HEK293 (cell line): ENCODE results near the gene EPHA2.
A peak's percentile ranks its signal among the peaks of the same experiment; 100 is the strongest.

Experiments
- BCL6B ChIP-seq: fragments of 450-650 bp; formaldehyde crosslinking; IDR thresholded peaks from 2 replicates; pipeline ENCODE4 v1.5.1; 2017; ENCODE audit warnings: missing biosample characterization, missing genetic modification characterization
- HOXC10 ChIP-seq: sonication (generic); formaldehyde crosslinking; IDR thresholded peaks from 2 replicates; pipeline ENCODE4 v1.8.1; 2023; ENCODE audit warnings: mild to moderate bottlenecking, missing genetic modification reagents
- KLF1 ChIP-seq: fragments of 450-650 bp; formaldehyde crosslinking; IDR thresholded peaks from 2 replicates; pipeline ENCODE4 v1.5.1; 2016; ENCODE audit warnings: missing biosample characterization, missing genetic modification characterization
- OSR2 ChIP-seq: fragments of 450-650 bp; formaldehyde crosslinking; IDR thresholded peaks from 2 replicates; pipeline ENCODE4 v1.5.1; 2016; ENCODE audit warnings: missing biosample characterization, missing genetic modification characterization
- PATZ1 ChIP-seq: fragments of 450-650 bp; formaldehyde crosslinking; IDR thresholded peaks from 2 replicates; pipeline ENCODE4 v1.5.1; 2016; ENCODE audit warnings: missing biosample characterization, missing genetic modification characterization
- REST ChIP-seq: fragments of 450-650 bp; formaldehyde crosslinking; IDR thresholded peaks from 2 replicates; pipeline ENCODE4 v1.5.1; 2016; ENCODE audit warnings: missing biosample characterization, missing genetic modification characterization
- SP2 ChIP-seq: fragments of 450-650 bp; formaldehyde crosslinking; IDR thresholded peaks from 2 replicates; pipeline ENCODE4 v1.5.1; 2016; ENCODE audit warnings: missing biosample characterization, missing genetic modification characterization
- SP3 ChIP-seq: fragments of 450-650 bp; formaldehyde crosslinking; IDR thresholded peaks from 2 replicates; pipeline ENCODE4 v1.5.1; 2016; ENCODE audit warnings: missing biosample characterization, missing genetic modification characterization
- ZBTB7A ChIP-seq: fragments of 450-650 bp; formaldehyde crosslinking; IDR thresholded peaks from 2 replicates; pipeline ENCODE4 v1.5.1; 2016; ENCODE audit warnings: low read depth, missing biosample characterization, missing genetic modification characterization
- ZNF121 ChIP-seq: fragments of 450-650 bp; formaldehyde crosslinking; IDR thresholded peaks from 2 replicates; pipeline ENCODE4 v1.5.1; 2016; ENCODE audit warnings: missing biosample characterization, missing genetic modification characterization
- ZNF148 ChIP-seq: fragments of 450-650 bp; formaldehyde crosslinking; IDR thresholded peaks from 2 replicates; pipeline ENCODE4 v1.5.0; 2017; ENCODE audit warnings: missing biosample characterization, missing genetic modification characterization, borderline replicate concordance
- ZNF184 ChIP-seq: fragments of 450-650 bp; IDR thresholded peaks from 2 replicates; pipeline ENCODE4 v1.5.1; 2018; ENCODE audit warnings: missing biosample characterization, mild to moderate bottlenecking, missing genetic modification characterization
- ZNF239 ChIP-seq: fragments of 450-650 bp; formaldehyde crosslinking; IDR thresholded peaks from 2 replicates; pipeline ENCODE4 v1.5.1; 2016; ENCODE audit warnings: missing biosample characterization, missing genetic modification characterization
- ZNF274 ChIP-seq, 2 experiments: fragments of 200-500 bp in 1 of 2; fragments of 450-650 bp in 1 of 2; sonication (Bioruptor generic) in 1 of 2; formaldehyde crosslinking in 1 of 2; IDR thresholded peaks; 2 replicates each; pipeline versions ENCODE4 v1.5.1 to v1.6.1; 2014 to 2016; ENCODE audit warnings: borderline replicate concordance in 1 of 2, inconsistent platforms in 1 of 2, low read length in 1 of 2, missing biosample characterization in 1 of 2, missing genetic modification characterization in 1 of 2
- ZNF354C ChIP-seq: fragments of 450-650 bp; formaldehyde crosslinking; IDR thresholded peaks from 2 replicates; pipeline ENCODE4 v1.5.1; 2016; ENCODE audit warnings: missing biosample characterization, missing genetic modification characterization, low read depth, borderline replicate concordance
- ZNF555 ChIP-seq: fragments of 450-650 bp; formaldehyde crosslinking; conservative IDR thresholded peaks from 2 replicates; pipeline ENCODE4 v1.5.1; 2017; ENCODE audit warnings: missing biosample characterization, mild to moderate bottlenecking, missing genetic modification characterization, inconsistent platforms
- ZNF580 ChIP-seq: fragments of 450-650 bp; formaldehyde crosslinking; IDR thresholded peaks from 2 replicates; pipeline ENCODE4 v1.5.1; 2016; ENCODE audit warnings: missing biosample characterization, missing genetic modification characterization
- ZNF600 ChIP-seq: fragments of 450-650 bp; formaldehyde crosslinking; IDR thresholded peaks from 2 replicates; pipeline ENCODE4 v1.5.1; 2016; ENCODE audit warnings: missing biosample characterization, missing genetic modification characterization
- ZNF626 ChIP-seq: fragments of 450-650 bp; sonication (Bioruptor Pico); formaldehyde crosslinking; IDR thresholded peaks from 2 replicates; pipeline ENCODE4 v1.5.1; 2018; ENCODE audit warnings: missing biosample characterization, missing genetic modification characterization, inconsistent platforms
- ZNF747 ChIP-seq: fragments of 450-650 bp; formaldehyde crosslinking; IDR thresholded peaks from 2 replicates; pipeline ENCODE4 v1.5.1; 2016; ENCODE audit warnings: missing biosample characterization, missing genetic modification characterization
- ZNF768 ChIP-seq: fragments of 450-650 bp; formaldehyde crosslinking; IDR thresholded peaks from 2 replicates; pipeline ENCODE4 v1.5.1; 2018; ENCODE audit warnings: missing biosample characterization, mild to moderate bottlenecking, missing genetic modification characterization
- ZNF785 ChIP-seq: fragments of 450-650 bp; formaldehyde crosslinking; IDR thresholded peaks from 2 replicates; pipeline ENCODE4 v1.5.1; 2016; ENCODE audit warnings: missing biosample characterization, missing genetic modification characterization
- ZNF830 ChIP-seq: fragments of 450-650 bp; IDR thresholded peaks from 2 replicates; pipeline ENCODE4 v1.5.0; 2018; ENCODE audit warnings: missing biosample characterization, missing genetic modification characterization, low read depth, mild to moderate bottlenecking, moderate library complexity
- ZSCAN5A ChIP-seq: fragments of 450-650 bp; formaldehyde crosslinking; IDR thresholded peaks from 2 replicates; pipeline ENCODE4 v1.5.1; 2016; ENCODE audit warnings: missing biosample characterization, missing genetic modification characterization
- ZXDB ChIP-seq: fragments of 450-650 bp; formaldehyde crosslinking; IDR thresholded peaks from 2 replicates; pipeline ENCODE4 v1.5.1; 2016; ENCODE audit warnings: missing biosample characterization, missing genetic modification characterization

Gene EPHA2

GRCh38 chr1:16078925-16079656, 76.8 kb downstream of the EPHA2 start (continued):
- 0 out of 2 replicates have a peak, but pooled peaks have one; percentile 37 for TF ChIP-seq ZNF600 (tag by site-specific recombination)
- no peak for TF ChIP-seq BCL6B (tag by site-specific recombination)
- no peak for TF ChIP-seq REST (tag by site-specific recombination)
- TF ChIP-seq SP2 (tag by site-specific recombination), result no peak
- TF ChIP-seq ZNF184 (tag by site-specific recombination), result no peak
- TF ChIP-seq ZNF555, result no peak
- TF ChIP-seq ZSCAN5A (tag by site-specific recombination), result no peak
- no peak for TF ChIP-seq ZNF747 (tag by site-specific recombination)
- no peak for TF ChIP-seq SP3 (tag by site-specific recombination)
- no peak for TF ChIP-seq ZNF830 (tag by site-specific recombination)
- no peak for TF ChIP-seq ZNF354C (tag by site-specific recombination)
- no peak for TF ChIP-seq ZNF626 (tag by site-specific recombination)
- no peak for TF ChIP-seq ZNF148 (tag by site-specific recombination)
- no peak for TF ChIP-seq KLF1
- no peak for TF ChIP-seq ZXDB (tag by site-specific recombination)
- no peak for TF ChIP-seq ZNF121 (tag by site-specific recombination)
- TF ChIP-seq ZNF274 (IDR thresholded peaks at IDR 0.05; ENCODE audit: low read length), result no peak
- no peak for TF ChIP-seq ZNF274 (tag by site-specific recombination; IDR thresholded peaks at IDR 0.05; ENCODE audit: borderline replicate concordance)
- no peak for TF ChIP-seq ZNF785
- no peak for TF ChIP-seq ZNF580
- no peak for TF ChIP-seq ZBTB7A (tag by site-specific recombination)
- TF ChIP-seq OSR2 (tag by site-specific recombination), result no peak
- TF ChIP-seq HOXC10 (CRISPR knock-in tag), result no peak
- peak; percentile 18; the same call in 1 of the 2 replicates for TF ChIP-seq PATZ1 (tag by site-specific recombination)
- no peak for TF ChIP-seq ZNF239 (tag by site-specific recombination)
- TF ChIP-seq ZNF768, result no peak
